Fibroblast of skin of back (primary cell): ENCODE measurements around the gene FAM229A.

ENCODE experiments used
- DNase-seq: peaks from one replicate; pipeline ENCODE4 v3.0.0-alpha.2; 2013

The FAM229A gene

GRCh38 chr1:32346532-32347157 lies 15.6 kb downstream of the FAM229A start:
- no peak for DNase-seq

GRCh38 chr1:32345289-32345827 lies 16.9 kb downstream of the FAM229A start:
- no peak for DNase-seq

- DNase-seq: no peak
Measured at GRCh38 chr1:32342704-32343103, 19.6 kb downstream of the FAM229A start.

GRCh38 chr1:32341971-32342370 lies 20.3 kb downstream of the FAM229A start:
- no peak for DNase-seq

- DNase-seq: no peak
Measured at GRCh38 chr1:32341186-32341757, 21.0 kb downstream of the FAM229A start.

- DNase-seq: peak; percentile 59
Measured at GRCh38 chr1:32339363-32339978, 22.8 kb downstream of the FAM229A start.

GRCh38 chr1:32338637-32339145 lies 23.6 kb downstream of the FAM229A start:
- DNase-seq: no peak

GRCh38 chr1:32337855-32338636 lies 24.2 kb downstream of the FAM229A start:
- no peak for DNase-seq

GRCh38 chr1:32336963-32337675 lies 25.2 kb downstream of the FAM229A start:
- DNase-seq: peak; percentile 30

- DNase-seq: no peak
Measured at GRCh38 chr1:32336591-32336932, 25.7 kb downstream of the FAM229A start.

GRCh38 chr1:32335790-32336590 lies 26.3 kb downstream of the FAM229A start, which contains the start of gene MARCKSL1:
MARCKSL1 (minus strand) TSS chr1:32336233; CDS start chr1:32336033, 200 bp downstream.
- peak; percentile 71 for DNase-seq

GRCh38 chr1:32335535-32335789 lies 26.8 kb downstream of the FAM229A start:
- DNase-seq: no peak

GRCh38 chr1:32334864-32335534 lies 27.3 kb downstream of the FAM229A start:
- DNase-seq: peak; percentile 49

- peak; percentile 16 for DNase-seq
Measured at GRCh38 chr1:32334274-32334861, 27.9 kb downstream of the FAM229A start.

GRCh38 chr1:32333251-32333963 lies 28.9 kb downstream of the FAM229A start:
- no peak for DNase-seq

GRCh38 chr1:32332290-32333079 lies 29.8 kb downstream of the FAM229A start:
- no peak for DNase-seq

- no peak for DNase-seq
Measured at GRCh38 chr1:32331549-32331948, 30.7 kb downstream of the FAM229A start.

- no peak for DNase-seq
Measured at GRCh38 chr1:32330558-32331151, 31.6 kb downstream of the FAM229A start.
